HG03432 (cell line): ENCODE data around the gene ASB3.
"Not testable (repeated sequence)": the region's sequence is repeated elsewhere in the genome, so short reads cannot be mapped to it uniquely, and the experiment has no call there.

Experiments used
- ATAC-seq: cut with Tn5 transposase; IDR thresholded peaks from one replicate; pipeline ENCODE4 v1.9.1; 2021; ENCODE audit warnings: mild to moderate bottlenecking, moderate library complexity; ENCODE audit not compliant: unreplicated experiment

Gene ASB3

GRCh38 chr2:53787614-53788289, 999 bp upstream of the ASB3 start:
- no peak for ATAC-seq

GRCh38 chr2:53786352-53786704, 425 bp downstream of the ASB3 start:
- ATAC-seq = peak; percentile 15

GRCh38 chr2:53785366-53785765, 1.4 kb downstream of the ASB3 start:
- ATAC-seq = no peak

- ATAC-seq = no peak
These were observed 2.3 kb downstream of the ASB3 start for GRCh38 chr2:53784436-53784835.

DNA sequence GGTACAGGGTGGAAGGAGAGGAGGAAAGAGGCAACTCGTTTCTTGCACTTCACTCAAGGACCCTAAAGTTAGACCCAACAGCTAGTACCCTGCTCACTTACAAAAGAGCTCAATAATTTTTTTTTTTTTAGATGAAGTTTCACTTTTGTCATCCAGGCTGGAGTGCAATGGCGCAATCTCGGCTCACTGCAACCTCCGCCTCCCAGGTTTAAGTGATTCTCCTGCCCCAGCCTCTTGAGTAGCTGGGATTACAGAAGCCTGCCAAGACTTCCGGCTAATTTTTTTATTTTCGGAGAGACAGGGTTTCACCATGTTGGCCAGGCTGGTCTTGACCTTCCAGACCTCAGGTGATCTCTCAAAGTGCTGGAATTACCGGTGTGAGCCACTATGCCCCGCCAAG, 4.1 kb downstream of the ASB3 start:
- no peak for ATAC-seq

DNA sequence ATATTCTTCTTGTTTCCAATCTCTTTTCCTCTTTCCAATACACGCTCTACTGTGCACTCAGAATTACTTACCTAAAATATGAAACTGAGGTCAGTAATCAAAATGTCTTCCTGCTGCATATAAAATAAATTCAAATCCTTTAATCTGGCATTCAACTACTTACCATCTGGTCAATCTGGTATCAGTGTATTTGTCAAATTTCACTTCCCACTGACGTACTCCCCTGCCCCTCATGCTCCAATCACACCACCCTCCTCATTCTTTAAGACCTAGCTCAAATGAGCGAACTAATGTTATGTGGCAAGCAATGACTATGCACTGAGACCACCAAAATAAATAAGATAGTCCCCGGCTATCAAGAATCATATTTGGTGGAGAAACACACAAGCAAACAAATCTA, 6.7 kb downstream of the ASB3 start:
- no peak for ATAC-seq

GRCh38 chr2:53778536-53779162, 8.1 kb downstream of the ASB3 start:
- ATAC-seq = no peak

DNA sequence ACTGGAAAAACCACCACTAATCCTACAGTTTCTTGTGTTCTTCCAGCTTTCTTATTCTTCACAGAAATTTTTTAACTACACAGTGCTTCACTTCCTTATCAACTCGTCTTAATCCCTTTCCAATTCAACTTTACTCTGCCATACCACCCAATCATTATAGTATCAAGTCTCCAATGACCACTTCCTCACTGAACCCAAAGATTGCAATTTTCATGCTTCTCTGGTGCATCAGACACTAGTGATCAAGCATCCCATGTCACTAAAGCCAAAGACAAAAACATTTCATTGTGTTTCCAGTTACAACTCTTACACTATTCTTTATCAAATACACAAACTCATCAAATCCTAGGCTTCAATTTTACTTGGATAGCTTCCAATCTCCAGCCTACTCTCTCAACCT, 9.6 kb downstream of the ASB3 start:
- no peak for ATAC-seq

DNA sequence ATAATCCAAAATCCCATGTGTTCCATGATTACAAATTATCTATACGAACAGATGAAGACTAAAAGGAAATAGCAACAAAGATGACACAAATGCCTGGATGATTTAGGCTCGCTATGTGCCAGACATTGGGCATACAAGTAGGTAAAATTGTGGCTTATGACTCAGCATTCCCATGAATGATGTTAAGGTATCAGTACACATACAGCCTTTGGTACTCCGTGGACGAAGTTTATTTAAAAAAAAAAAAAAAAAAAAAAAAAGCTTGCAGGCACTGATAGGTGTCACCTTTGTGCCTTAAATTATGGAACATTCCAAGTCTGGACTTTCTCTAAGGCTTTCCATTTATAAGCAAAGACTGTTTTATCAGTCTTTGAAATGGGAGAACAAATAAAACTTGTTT, 16.5 kb downstream of the ASB3 start:
- ATAC-seq = no peak

DNA sequence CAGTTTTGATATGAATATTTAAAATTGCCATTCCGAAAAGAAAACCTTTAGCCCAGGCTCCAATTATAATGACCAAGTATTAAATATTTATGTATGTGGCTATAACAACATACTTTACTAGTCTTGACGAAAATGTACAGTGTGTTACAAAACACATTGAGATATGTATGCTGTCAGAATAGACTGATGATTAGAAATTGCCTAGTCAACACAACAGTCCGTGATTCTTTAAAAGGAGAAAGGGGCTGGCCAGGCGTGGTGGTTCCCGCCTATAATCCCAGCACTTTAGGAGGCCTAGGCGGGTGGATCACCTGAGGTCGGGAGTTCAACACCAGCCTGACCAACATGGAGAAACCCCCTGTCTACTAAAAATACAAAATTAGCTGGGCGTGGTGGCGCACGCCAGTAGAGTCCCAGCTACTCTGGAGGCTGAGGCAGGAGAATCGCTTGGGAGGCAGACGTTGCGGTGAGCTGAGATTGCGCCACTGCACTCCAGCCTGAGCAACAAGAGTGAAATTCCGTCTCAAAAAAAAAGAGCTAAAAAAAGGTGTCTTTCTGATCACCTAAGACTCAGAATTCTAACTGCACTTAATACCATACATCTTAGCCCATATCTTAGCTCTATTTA, 17.3 kb downstream of the ASB3 start:
- no peak for ATAC-seq

DNA sequence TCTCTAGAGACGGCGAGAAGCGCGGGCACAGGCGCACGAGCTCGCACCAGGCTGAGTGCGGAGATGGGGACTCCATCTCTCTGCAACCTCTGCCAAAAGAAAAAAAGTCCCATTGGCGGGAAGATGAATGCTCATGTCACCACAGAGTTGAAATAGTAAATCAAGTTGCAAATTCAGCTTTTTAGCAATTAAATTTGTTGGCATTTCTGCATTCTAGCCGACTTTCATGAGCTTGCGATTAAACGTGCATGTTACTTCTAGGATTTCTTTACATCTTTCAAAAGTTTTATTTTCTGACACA, 18.6 kb downstream of the ASB3 start:
- ATAC-seq = no peak

DNA sequence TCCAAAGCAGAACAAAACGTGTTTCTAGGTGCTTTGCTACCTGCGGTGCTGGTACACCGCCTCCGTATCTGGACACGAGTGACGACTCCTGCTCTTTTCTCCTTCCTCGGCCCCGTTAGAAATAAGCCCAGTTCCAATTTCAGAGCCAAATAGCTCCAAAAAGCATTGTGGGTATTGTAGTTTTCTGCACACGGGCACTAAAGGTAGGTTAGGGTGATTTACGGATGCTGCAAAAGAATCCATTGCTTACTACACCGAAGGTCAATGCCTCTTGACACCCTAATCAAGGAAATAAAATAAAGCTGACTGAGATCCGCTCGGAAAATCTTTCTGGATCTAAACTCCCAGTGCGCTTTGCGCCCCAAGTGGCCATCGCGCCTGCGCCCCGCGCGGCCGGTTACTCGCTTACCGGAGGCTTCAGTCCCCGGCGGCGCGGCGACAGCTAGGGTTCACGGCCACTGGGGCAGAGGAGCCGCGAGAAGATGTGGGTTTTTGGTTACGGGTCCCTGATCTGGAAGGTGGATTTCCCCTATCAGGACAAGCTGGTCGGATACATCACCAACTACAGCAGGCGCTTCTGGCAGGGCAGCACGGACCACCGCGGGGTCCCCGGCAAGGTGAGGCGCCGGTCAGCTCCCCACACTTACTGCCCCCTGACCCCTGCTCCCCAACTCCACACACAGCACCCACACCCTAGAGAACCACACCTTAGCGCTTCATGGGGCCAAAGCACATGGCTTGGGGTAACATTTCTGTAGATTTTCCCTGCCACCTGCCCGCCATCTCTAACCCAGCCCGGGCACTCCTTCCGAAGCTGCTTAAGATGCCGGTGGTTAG, 19.1 kb downstream of the ASB3 start, which contains the start of gene CHAC2:
TSS of gene CHAC2 (plus strand) at position 400 of the 837 bp plus-strand sequence. CDS start at position 483, 83 bp downstream.
- peak; percentile 97 for ATAC-seq

DNA sequence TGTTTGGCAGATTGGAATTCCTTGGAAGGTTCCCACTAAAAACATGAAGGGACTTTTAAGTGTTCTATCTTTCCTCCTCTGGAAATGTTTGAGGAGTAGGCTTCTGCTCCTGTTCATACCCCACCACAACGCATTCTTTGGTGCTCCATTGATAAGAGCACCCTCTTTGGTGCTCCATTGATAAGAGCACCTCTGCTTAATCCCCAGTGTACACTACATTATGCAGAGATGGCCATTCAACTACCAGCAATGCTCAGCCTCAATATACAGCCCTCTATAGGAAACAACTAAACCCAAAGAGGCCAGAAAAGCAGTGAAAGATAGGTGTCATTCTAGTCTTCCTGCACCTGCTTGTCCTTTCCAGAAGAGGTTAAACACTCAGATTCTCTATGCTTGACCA, 21.0 kb downstream of the ASB3 start:
- no peak for ATAC-seq

DNA sequence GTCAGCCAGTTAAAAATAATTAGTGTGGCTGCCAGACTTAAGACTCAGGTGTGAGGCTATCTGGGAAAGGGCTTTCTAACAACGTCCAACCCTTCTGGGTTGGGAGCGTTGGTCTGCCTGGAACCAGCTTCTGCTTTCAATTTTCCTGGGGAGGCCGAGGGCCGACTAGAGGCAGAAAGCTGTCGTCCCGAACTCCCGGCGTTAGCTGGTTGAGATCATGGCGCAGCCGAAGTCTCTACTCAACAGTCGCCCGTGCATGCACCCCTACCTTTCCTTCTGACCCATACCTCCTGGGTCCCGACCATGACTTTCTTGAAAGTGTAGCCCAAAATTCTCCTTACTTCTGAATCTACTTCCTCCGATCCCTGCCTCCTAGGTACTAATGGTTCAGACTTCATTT, 29.5 kb downstream of the ASB3 start:
- ATAC-seq = not testable (repeated sequence)

- ATAC-seq = no peak
These were observed 30.1 kb downstream of the ASB3 start for GRCh38 chr2:53756644-53757043.

- no peak for ATAC-seq
These were observed 31.6 kb downstream of the ASB3 start for GRCh38 chr2:53755121-53755520.

DNA sequence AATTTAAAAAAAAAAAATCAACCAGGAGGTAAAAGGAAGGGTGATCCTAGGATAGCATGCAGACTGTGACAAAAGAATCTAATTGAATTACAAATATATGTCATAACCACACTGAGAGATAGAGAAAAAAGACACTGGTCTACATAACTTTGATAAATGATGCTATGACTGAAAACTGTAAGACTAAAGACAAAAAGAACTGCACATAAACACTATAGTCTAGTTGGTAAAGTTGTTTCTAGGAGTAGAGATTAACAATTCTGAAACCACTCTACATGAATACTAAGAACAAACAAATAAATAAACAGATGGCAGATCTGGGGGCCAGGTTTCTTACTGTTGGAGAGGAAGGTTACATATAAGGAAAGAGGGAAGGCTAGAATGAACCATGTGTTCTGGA, 33.7 kb downstream of the ASB3 start:
- ATAC-seq = no peak

- peak; percentile 1 for ATAC-seq
These were observed 34.4 kb downstream of the ASB3 start for GRCh38 chr2:53752385-53752784.

- peak; percentile 97 for ATAC-seq
These were observed 35.0 kb downstream of the ASB3 start for GRCh38 chr2:53751728-53752127.

DNA sequence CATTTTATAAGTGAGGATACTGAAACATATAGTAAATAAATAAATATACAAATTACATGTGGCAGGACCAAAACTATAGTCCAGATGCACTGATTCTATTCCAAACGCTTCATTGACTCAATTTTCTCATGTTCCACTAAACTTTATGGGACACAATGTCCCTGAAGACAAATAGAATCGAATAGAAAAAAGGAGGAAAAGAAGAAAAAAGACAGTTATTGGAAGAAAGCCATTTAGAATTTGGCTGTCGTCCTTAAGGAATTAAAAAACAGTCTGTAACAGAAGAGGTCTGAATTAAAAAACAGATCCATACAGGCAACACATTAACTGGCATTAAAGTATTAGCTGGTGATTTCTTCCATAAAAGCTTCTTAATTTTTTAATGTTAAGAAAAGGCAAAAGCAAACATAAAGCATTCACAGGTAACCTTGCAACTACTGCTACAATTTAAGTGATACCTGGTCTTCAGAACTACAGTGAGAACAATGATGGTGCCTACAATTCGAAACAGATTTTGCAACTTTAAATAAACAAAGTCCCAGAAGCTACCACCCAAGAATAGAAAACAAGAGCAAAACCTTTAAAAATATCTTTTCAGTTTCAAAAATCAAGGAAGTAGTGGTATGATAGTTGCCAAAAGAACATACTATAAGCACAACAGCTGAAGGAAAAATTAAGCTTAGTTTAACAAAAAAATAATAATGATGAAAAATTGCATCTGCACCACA, 36.5 kb downstream of the ASB3 start:
- peak; percentile 38 for ATAC-seq
